DMS153 (cell line): ENCODE data around the gene GLIS1.
"Not testable (repeated sequence)": the region's sequence is repeated elsewhere in the genome, so short reads cannot be mapped to it uniquely, and the experiment has no call there.

ENCODE experiments used
- DNase-seq: peaks from one replicate; lab custom pipeline; 2025; lab: John Stamatoyannopoulos, UW

Gene GLIS1

DNA sequence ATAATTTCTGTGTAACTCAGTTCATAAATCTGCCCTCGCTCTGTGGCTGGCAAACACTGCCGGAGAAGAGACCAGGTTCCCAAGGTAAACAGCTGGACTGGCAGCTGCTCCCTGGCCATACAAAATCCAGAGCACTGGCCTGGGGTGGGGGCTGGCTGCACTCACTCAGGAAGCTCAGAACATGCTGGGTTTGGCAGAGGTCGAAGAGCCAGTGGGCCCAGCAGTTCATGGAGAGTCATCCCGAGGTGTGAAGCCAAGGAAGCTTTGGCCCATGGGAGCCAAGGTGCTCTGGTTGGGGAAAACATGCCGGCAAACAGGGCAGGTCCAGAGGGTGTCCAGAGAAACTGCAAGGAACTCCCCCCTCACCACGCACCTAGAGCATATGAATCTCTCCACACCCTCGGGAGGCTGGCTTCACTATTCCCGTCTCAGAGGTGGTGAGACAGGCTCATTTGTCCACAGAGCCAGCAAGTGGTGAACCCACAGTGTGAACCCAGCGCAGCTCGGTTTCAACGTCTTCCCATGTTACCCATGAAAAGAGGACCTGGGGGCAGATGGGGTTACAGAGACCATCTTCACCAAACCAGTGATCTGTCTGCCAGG lies 177.4 kb downstream of the GLIS1 start:
- DNase-seq, result no peak

- DNase-seq, result no peak
Measured at GRCh38 chr1:53560581-53561502, 178.1 kb downstream of the GLIS1 start.

GRCh38 chr1:53559854-53560580 lies 178.9 kb downstream of the GLIS1 start:
- DNase-seq, result no peak

- DNase-seq, result no peak
Measured at GRCh38 chr1:53559391-53559815, 179.6 kb downstream of the GLIS1 start.

GRCh38 chr1:53558739-53559315 lies 180.1 kb downstream of the GLIS1 start:
- no peak for DNase-seq

GRCh38 chr1:53557830-53558738 lies 180.9 kb downstream of the GLIS1 start:
- no peak for DNase-seq

- no peak for DNase-seq
Measured at GRCh38 chr1:53557369-53557768, 181.6 kb downstream of the GLIS1 start.

- DNase-seq, result no peak
Measured at GRCh38 chr1:53556657-53557227, 182.2 kb downstream of the GLIS1 start.

- not testable (repeated sequence) for DNase-seq
Measured at GRCh38 chr1:53555620-53556326, 183.2 kb downstream of the GLIS1 start.

DNA sequence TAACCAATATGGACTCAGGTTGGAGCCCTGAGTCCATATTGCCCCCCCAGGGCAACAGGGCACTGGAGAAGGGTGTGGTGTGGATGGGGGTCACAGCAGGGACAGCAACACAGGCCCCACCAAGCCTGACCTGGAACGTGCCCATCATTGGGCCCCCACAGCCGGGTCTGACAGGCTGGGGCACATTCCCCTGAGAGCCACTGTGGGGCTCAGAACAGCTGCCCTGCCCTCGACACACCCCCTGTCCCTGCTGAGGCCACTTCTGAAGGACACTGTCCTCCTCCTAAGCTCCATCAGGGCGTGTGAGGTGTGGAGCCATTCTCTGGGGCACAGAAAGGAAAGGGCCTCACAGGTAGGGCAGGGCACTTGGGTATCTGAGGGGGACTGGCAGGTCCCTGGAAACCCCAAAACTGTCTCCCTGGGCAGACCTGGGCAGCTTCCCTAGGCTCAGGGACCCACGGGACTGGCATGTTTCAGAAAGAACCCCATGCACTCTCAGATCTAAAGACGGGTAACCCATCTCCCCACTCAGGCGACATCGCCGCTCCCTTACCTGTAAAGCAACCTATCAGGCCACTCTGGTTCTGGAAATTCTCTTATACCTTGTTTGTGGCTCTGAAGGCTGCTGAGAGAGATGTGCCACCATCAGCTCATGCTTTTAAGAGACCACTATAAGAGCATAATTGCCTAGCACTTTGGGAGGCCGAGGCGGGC lies 184.2 kb downstream of the GLIS1 start:
- no peak for DNase-seq

GRCh38 chr1:53553734-53554509 lies 185.0 kb downstream of the GLIS1 start:
- no peak for DNase-seq

DNA sequence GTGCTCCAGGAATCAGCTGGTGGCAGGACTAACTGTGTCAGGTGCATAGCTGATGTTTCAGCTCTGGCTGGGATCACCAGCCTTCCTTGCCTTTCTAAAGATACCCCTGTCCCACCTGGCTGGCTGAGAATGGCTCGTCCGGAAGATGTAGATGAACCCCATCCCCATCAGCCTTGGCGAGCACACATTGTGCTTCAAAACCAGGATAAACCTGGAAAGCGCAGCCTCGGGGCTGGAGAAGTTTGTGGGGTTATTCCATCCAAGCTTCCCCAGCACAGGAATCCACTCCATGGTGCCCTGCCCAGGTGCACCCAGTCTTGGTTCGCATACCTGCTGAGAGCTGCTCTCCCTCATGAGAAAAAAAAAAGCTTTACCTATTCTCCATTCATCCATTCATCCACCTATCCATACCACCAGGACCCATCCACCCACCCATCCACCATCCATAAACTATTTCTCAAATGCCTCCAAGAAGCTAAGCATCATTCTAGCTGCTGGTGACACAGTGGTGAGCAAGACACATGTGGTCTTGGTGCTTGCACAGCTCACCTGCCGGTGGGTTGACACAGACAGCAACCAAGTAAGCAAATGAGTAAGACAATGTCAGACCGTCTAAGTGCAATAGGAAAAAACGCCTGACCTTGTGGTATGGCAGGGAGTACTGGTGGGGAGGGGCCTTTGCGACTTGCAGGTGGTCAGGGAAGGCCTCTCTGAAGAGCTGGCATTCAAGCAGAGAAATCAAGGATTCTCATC lies 185.8 kb downstream of the GLIS1 start:
- no peak for DNase-seq

DNA sequence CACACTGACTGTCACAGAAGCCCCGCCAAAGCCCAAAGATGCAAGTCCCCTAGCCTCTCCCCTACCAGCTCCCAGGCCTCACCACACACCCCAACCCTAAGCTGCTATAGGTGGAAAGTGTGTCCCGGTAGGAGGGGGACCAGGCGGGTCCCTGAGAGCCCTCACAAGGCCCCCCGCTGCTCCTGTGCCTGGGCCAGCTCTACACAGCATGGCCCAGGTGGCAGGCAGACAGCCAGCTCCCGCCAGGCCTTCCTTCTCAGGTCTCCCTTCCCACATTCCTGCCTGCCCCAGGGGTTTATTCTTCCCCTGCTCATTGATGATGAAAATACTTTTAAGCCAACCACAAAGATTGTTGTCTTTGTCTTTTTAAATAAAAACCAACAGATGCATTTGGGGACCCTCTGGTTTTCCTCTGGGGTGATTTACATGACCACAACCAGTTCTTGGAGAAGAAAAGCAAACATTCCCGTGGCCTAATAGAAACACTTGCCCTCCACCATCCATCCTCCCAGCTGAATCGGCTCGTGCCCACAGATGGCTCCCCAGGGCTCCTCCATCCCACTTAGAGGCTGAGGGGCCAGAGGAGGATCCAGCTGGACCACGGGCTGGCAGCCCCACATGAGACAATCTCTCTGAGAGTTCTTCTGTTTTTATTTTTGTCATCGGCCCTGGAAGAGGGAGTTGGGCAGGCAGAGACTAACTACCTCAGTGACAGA lies 186.7 kb downstream of the GLIS1 start:
- no peak for DNase-seq

DNA sequence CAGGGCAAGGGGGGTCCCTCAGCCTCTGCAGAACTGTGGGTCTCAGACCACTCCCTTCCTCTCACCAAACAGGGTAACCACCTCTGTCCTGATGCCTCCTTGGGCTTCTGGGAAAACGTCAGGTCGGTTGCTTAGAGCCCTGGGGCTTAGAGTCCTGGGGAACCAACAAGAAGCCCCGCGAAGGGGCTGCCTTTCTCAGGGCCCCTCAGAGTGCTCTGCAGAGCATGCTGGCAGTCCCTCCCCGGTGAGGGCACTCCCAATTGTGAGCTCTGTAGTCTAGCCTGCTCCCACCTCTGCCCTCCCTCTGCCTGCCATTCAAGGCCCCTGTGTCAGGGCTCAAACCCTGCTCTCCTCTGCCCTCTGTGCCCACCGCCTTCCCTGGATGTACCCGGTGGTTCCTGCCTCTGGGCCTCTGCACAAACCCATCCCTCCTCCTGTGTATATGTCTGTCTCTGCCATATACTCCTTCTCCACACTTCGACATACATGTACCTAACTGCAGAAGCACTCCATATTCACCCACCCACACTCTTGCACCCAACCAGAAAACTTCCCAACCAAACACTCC lies 187.5 kb downstream of the GLIS1 start:
- no peak for DNase-seq

DNA sequence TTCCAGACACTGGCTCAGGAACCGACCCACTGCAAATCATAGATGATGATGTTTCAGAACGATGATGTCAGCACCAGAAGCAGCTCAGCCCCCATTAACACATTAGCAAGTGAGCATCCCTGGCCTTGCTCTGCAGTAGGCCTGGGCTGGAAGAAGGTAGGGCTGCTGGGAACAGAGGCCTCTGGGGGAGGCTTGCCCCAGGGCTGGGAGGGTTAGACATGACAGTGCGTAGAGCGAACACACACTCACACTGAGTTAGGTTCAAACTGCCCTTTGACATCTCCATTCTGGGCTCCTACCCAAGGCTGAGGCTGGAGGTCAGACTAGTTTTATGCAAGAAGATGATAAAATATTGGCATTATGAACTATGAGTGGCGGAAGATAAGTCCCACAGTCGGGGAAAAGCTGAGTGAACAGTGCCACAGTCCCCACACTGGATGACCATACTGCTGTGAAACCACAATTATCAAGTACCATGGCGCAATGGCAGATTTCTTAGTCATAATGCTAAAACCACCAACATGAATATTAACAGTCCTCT lies 188.7 kb downstream of the GLIS1 start:
- DNase-seq, result no peak

- no peak for DNase-seq
Measured at GRCh38 chr1:53549781-53550180, 189.2 kb downstream of the GLIS1 start.

DNA sequence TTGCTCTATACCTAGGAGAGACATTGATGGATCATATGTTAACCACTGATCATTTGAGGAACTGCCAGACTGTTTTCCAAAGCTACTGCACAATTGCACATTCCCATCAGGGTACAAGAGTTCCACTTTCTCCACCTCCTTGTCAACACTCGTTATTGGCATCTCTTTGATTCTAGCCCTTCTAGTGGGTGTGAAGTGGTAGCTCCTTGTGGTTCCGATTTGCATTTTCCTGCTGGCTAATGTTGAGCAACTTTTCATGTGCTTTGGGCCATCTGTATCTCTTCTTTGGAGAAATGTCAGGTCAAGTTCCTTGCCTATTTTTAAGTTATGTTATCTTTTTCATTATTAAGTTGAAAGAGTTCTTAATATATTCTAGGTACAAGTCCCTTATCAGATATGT lies 189.7 kb downstream of the GLIS1 start:
- no peak for DNase-seq
